Tongue (tissue), 2 donors: ENCODE results near the gene NNAT. TPM values are rescaled to one million over a fixed set of nuclear protein-coding genes. Genes with fewer than 3 reads are reported as not detected.
A peak's percentile ranks its signal among the peaks of the same experiment; 100 is the strongest.

Experiments used
- DNase-seq: peaks from one replicate; pipeline ENCODE4 v3.0.0-alpha.2; 2015
- total RNA-seq: library from RNA; depleted of rRNA; stranded (reverse); fragments of >200 nt; gene quantifications from one replicate; pipeline ENCODE4 v1.2.3, GENCODE V29; 2014

NNAT gene
- total RNA-seq, 1 donor from 2014 or later: 24.1 TPM

- no peak for DNase-seq
Measured at GRCh38 chr20:37502654-37503053, 18.4 kb upstream of the NNAT start.

GRCh38 chr20:37503256-37503927 lies 17.7 kb upstream of the NNAT start:
- no peak for DNase-seq

GRCh38 chr20:37504404-37505096 lies 16.5 kb upstream of the NNAT start:
- peak; percentile 43 for DNase-seq

GRCh38 chr20:37505263-37506151 lies 15.5 kb upstream of the NNAT start:
- no peak for DNase-seq

GRCh38 chr20:37506152-37506725 lies 14.8 kb upstream of the NNAT start:
- DNase-seq: no peak

GRCh38 chr20:37510226-37510625 lies 10.8 kb upstream of the NNAT start:
- DNase-seq: no peak

- no peak for DNase-seq
Measured at GRCh38 chr20:37511610-37512275, 9.3 kb upstream of the NNAT start.

- DNase-seq: peak; percentile 71
Measured at GRCh38 chr20:37513779-37514359, 7.2 kb upstream of the NNAT start.

- no peak for DNase-seq
Measured at GRCh38 chr20:37515876-37516275, 5.2 kb upstream of the NNAT start.

GRCh38 chr20:37516811-37517750 lies 4.0 kb upstream of the NNAT start:
- DNase-seq: peak; percentile 94

- no peak for DNase-seq
Measured at GRCh38 chr20:37518059-37518458, 3.0 kb upstream of the NNAT start.

- DNase-seq: peak; percentile 69
Measured at GRCh38 chr20:37518606-37519507, 2.2 kb upstream of the NNAT start.

- DNase-seq: peak; percentile 74
Measured at GRCh38 chr20:37519508-37520418, 1.3 kb upstream of the NNAT start.

GRCh38 chr20:37520419-37520955 lies 563 bp upstream of the NNAT start:
- DNase-seq: no peak

GRCh38 chr20:37522260-37523011 lies 1.4 kb downstream of the NNAT start:
- peak; percentile 94 for DNase-seq

GRCh38 chr20:37523012-37523391 lies 2.0 kb downstream of the NNAT start:
- no peak for DNase-seq
